Osteoblast (primary cell): ENCODE measurements around the gene BID. TPM values are rescaled to one million over a fixed set of nuclear protein-coding genes. Genes with fewer than 3 reads are reported as not detected.
A peak's percentile ranks its signal among the peaks of the same experiment; 100 is the strongest.

Source experiments
- DNase-seq: peaks from one replicate; pipeline ENCODE4 v3.0.0; 2011; ENCODE audit warnings: low spot score, mixed read lengths; ENCODE audit not compliant: insufficient read length; ENCODE audit errors: missing footprints
- H2AFZ ChIP-seq: 2 replicates; pipeline ENCODE4 v1.6.0; 2011; ENCODE audit warnings: mild to moderate bottlenecking, low read length
- H3K27ac ChIP-seq: 2 replicates; pipeline ENCODE4 v1.5.1; 2011; ENCODE audit warnings: mild to moderate bottlenecking, low read depth, low read length, moderate library complexity
- H3K27me3 ChIP-seq: 2 replicates; pipeline ENCODE4 v1.6.0; 2012; ENCODE audit warnings: mild to moderate bottlenecking, control low read depth, inconsistent platforms, low read length, moderate library complexity; ENCODE audit not compliant: insufficient read depth
- H3K36me3 ChIP-seq: 2 replicates; pipeline ENCODE4 v1.5.1; 2011; ENCODE audit warnings: mild to moderate bottlenecking, low read length, control low read depth, moderate library complexity; ENCODE audit not compliant: insufficient read depth
- H3K4me1 ChIP-seq: 2 replicates; pipeline ENCODE4 v1.5.1; 2011; ENCODE audit warnings: mild to moderate bottlenecking, low read length, control low read depth, moderate library complexity; ENCODE audit not compliant: insufficient read depth
- H3K4me2 ChIP-seq: 2 replicates; pipeline ENCODE4 v1.6.0; 2011; ENCODE audit warnings: mild to moderate bottlenecking, low read length; ENCODE audit not compliant: insufficient read depth
- H3K4me3 ChIP-seq: fragments of 200-600 bp; sonication (generic); 3 replicates; pipeline ENCODE4 v1.5.1; 2012; ENCODE audit warnings: mild to moderate bottlenecking, low read length, inconsistent platforms; ENCODE audit not compliant: insufficient read depth
- H3K79me2 ChIP-seq: 2 replicates; pipeline ENCODE4 v1.6.0; 2012; ENCODE audit warnings: mild to moderate bottlenecking, low read length, control low read depth, inconsistent platforms; ENCODE audit not compliant: insufficient read depth
- H3K9me3 ChIP-seq: 2 replicates; pipeline ENCODE4 v1.5.1; 2011; ENCODE audit warnings: low read depth, low read length, control low read depth
- H4K20me1 ChIP-seq: 2 replicates; pipeline ENCODE4 v1.6.0; 2012; ENCODE audit warnings: mild to moderate bottlenecking, low read length, control low read depth; ENCODE audit not compliant: insufficient read depth
- total RNA-seq: library from RNA; depleted of rRNA; stranded (reverse); fragments of >200 nt; gene quantifications from 2 replicates; pipeline ENCODE4 v1.2.3, GENCODE V29; 2012
- TF ChIP-seq, protein P1 (sequence below): IDR thresholded peaks from 2 replicates; pipeline ENCODE4 v1.5.1; 2011; ENCODE audit warnings: mild to moderate bottlenecking, low read depth, low read length, moderate library complexity; ENCODE audit errors: extremely low read depth

Gene BID
- total RNA-seq, 1 donor, result 16.3 TPM

DNA sequence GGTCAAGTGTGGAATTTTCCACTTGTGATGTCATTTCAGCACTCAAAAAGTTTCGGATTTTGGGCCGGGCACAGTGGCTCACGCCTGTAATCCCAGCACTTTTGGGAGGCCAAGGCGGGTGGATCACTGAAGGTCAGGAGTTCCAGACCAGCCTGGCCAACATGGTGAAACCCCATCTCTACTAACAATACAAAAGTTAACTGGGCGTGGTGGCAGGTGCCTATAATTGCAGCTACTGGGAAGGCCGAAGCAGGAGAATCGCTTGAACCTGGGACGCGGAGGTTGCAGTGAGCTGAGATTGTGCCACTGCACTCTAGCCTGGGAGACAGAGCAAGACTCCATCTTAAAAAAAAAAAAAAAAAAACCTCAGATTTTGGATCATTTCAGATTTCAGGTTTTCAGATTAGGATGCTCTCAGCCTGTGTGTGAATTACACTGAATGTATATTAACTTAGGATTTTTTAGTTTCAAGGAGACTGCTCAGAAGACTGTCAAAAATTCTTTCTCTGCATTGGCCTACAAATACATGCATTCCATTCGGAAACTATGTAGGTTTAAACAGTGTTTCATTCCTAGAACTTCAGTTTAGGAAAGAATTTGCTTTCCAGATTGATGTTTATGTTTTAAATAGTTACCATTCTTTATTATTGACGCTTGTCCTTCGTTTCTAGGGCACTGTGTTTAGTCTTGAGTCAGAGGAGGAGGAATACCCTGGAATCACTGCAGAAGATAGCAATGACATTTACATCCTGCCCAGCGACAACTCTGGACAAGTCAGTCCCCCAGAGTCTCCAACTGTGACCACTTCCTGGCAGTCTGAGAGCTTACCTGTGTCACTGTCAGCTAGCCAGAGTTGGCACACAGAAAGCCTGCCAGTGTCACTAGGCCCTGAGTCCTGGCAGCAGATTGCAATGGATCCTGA lies 48.0 kb downstream of the BID start:
- no peak overlapping the region for H3K4me3 ChIP-seq
- H2AFZ ChIP-seq, result no peak overlapping the region
- H3K27me3 ChIP-seq, result no peaks in the 10 kb centered on the region
- TF ChIP-seq, protein P1, sequence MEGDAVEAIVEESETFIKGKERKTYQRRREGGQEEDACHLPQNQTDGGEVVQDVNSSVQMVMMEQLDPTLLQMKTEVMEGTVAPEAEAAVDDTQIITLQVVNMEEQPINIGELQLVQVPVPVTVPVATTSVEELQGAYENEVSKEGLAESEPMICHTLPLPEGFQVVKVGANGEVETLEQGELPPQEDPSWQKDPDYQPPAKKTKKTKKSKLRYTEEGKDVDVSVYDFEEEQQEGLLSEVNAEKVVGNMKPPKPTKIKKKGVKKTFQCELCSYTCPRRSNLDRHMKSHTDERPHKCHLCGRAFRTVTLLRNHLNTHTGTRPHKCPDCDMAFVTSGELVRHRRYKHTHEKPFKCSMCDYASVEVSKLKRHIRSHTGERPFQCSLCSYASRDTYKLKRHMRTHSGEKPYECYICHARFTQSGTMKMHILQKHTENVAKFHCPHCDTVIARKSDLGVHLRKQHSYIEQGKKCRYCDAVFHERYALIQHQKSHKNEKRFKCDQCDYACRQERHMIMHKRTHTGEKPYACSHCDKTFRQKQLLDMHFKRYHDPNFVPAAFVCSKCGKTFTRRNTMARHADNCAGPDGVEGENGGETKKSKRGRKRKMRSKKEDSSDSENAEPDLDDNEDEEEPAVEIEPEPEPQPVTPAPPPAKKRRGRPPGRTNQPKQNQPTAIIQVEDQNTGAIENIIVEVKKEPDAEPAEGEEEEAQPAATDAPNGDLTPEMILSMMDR, result no peak
- peaks cover 20% of the 10 kb centered on the region for H3K4me1 ChIP-seq
- H3K79me2 ChIP-seq, result peaks cover 56% of the 10 kb centered on the region
- H3K36me3 ChIP-seq, result peaks cover 41% of the 10 kb centered on the region
- H3K4me2 ChIP-seq, result peak overlapping the region; percentile 21
- H4K20me1 ChIP-seq, result no peaks in the 10 kb centered on the region
- no peaks in the 10 kb centered on the region for H3K9me3 ChIP-seq
- DNase-seq, result peak; percentile 85
- H3K27ac ChIP-seq, result peak overlapping the region; percentile 59

DNA sequence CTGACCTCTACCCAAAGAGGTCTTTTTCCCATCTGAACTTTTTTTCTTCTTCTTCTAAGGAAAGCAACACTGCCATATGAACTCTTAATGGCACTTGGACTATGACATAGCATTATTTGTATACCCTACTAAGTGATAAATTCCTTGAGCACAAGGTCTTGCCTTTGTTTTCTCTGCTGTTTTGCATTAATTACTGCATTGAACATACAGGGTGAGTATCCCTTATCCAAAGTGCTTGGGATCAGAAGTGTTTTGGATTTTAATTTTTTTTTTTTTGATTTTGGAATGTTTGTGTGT lies 48.8 kb downstream of the BID start:
- no peak for DNase-seq
- Histone ChIP-seq H3K4me2 (no peak overlapping the region), H3K27ac (peak overlapping the region; percentile 1)

DNA sequence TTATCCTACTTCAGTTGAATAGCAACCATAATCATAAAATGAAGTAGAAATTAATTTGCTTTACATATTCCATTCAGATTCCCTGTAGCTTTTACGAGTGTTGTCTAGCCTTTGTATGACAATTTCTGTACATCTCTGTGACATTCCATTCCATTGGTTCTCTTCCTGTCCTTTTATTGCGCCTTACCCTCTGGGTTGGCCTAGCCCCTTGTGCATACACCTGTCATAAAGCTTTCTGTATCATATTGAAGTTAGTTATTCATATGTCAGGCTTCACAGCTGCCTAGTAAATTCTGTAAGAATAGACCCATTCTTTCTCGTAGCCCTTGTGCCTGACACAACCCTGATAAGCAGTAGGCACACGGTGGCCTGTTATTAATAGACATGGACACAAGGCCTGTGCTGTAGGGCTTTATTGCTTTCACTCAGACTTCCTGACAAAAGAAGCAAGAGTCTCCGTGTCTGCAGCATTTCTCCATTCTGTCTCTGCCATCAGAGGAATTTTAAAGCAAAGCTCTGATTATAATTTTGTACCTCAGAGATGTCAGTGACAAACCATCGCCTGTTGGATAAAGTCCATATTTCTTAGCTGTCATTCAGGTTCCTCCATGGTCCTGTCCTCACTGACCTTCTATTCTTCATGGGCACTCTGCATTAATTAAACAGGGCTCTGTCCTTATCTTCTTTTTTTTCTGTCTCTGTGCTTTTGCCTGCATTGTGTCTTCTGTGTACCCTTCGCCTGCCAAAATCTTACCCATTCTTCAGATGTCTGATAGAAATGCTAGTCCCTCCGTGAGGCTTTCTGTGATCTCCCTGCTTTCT lies 49.4 kb downstream of the BID start:
- H3K27ac ChIP-seq, result peak overlapping the region; percentile 1
- no peak for DNase-seq
- no peaks in the 10 kb centered on the region for H4K20me1 ChIP-seq
- H3K9me3 ChIP-seq, result no peaks in the 10 kb centered on the region
- no peaks in the 10 kb centered on the region for H3K27me3 ChIP-seq
- no peak overlapping the region for H2AFZ ChIP-seq
- H3K36me3 ChIP-seq, result peaks cover 33% of the 10 kb centered on the region
- no peak overlapping the region for H3K4me3 ChIP-seq
- H3K4me1 ChIP-seq, result peaks cover 20% of the 10 kb centered on the region
- peaks cover 58% of the 10 kb centered on the region for H3K79me2 ChIP-seq
- H3K4me2 ChIP-seq, result no peak overlapping the region
- TF ChIP-seq, protein P1, result no peak

More for the DNA sequence above, 48.8 kb downstream of the BID start:
- Histone ChIP-seq H3K4me1 (peaks cover 20% of the 10 kb centered on the region), H2AFZ (no peak overlapping the region), H3K27me3 (no peaks in the 10 kb centered on the region), H3K79me2 (peaks cover 56% of the 10 kb centered on the region), H3K4me3 (no peak overlapping the region), H3K9me3 (no peaks in the 10 kb centered on the region), H4K20me1 (no peaks in the 10 kb centered on the region), H3K36me3 (peaks cover 38% of the 10 kb centered on the region)
- TF ChIP-seq, protein P1, result no peak

DNA sequence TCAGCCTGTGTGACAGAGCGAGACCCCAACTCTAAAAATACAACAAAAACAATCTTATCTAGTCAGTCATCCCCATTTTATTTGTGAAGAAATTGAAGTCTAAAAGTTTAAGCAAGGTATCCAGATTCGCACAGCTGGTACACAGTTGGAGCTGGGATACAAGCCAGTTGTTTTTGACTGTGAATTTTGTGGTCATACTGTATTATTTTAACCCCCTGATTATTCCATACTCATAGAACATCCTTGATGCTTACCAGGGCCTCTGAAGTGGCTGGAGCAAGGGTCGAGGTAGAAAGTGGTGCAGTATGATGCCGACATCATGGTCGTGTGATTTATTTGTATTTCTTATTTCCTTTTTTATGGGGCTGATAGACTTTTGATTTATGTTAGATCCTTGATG lies 50.0 kb downstream of the BID start:
- Histone ChIP-seq H3K27me3 (no peaks in the 10 kb centered on the region), H3K36me3 (peaks cover 26% of the 10 kb centered on the region), H3K4me2 (no peak overlapping the region), H3K4me3 (no peak overlapping the region), H2AFZ (no peak overlapping the region), H3K79me2 (peaks cover 57% of the 10 kb centered on the region), H3K4me1 (peaks cover 20% of the 10 kb centered on the region), H3K9me3 (no peaks in the 10 kb centered on the region), H4K20me1 (no peaks in the 10 kb centered on the region), H3K27ac (no peak overlapping the region)
- TF ChIP-seq, protein P1, result no peak
- no peak for DNase-seq
